Mesothelial cell of epicardium (in vitro differentiated cells): ENCODE data around the gene ZBTB32. TPM values are rescaled to one million over a fixed set of nuclear protein-coding genes. Genes with fewer than 3 reads are reported as not detected.
A peak's percentile ranks its signal among the peaks of the same experiment; 100 is the strongest.
"Not testable (repeated sequence)": the region's sequence is repeated elsewhere in the genome, so short reads cannot be mapped to it uniquely, and the experiment has no call there.

Experiments used
- DNase-seq, 2 experiments: peaks; one replicate each; pipeline ENCODE4 v3.0.0; 2021; ENCODE audit warnings: low spot score in 2 of 2; ENCODE audit not compliant: unreplicated experiment in 2 of 2
- H3K27ac Mint-ChIP-seq: 2 replicates; pipeline ENCODE4 v1.8.0; 2021; ENCODE audit warnings: mixed read lengths
- H3K27me3 Mint-ChIP-seq: 2 replicates; pipeline ENCODE4 v1.8.0; 2021; ENCODE audit warnings: low read depth, mixed read lengths
- H3K36me3 Mint-ChIP-seq: 2 replicates; pipeline ENCODE4 v1.8.0; 2021; ENCODE audit warnings: mixed read lengths
- H3K4me1 Mint-ChIP-seq: 2 replicates; pipeline ENCODE4 v1.8.0; 2021; ENCODE audit warnings: mixed read lengths
- H3K4me3 Mint-ChIP-seq: 2 replicates; pipeline ENCODE4 v1.8.0; 2021; ENCODE audit warnings: mild to moderate bottlenecking, moderate library complexity, mixed read lengths
- H3K9me3 Mint-ChIP-seq: 2 replicates; pipeline ENCODE4 v1.8.0; 2021; ENCODE audit warnings: mixed read lengths
- CTCF ChIP-seq: fragments of 200-600 bp; sonication (generic); IDR thresholded peaks from one replicate; pipeline ENCODE4 v1.5.0; 2021; ENCODE audit warnings: antibody characterized with exemption; ENCODE audit not compliant: unreplicated experiment
- total RNA-seq: library from RNA; stranded (reverse); gene quantifications from 3 replicates; pipeline ENCODE4 v1.2.1, GENCODE V29; 2021

Gene ZBTB32
- total RNA-seq, result not detected in 3 replicates

- Mint-ChIP-seq H3K9me3 (no peaks in the 10 kb centered on the region), H3K4me3 (no peak within 1 kb of the TSS), H3K27me3 (peaks cover 13% of the 10 kb centered on the region), H3K4me1 (peaks cover 5% of the 10 kb centered on the region), H3K36me3 (no peaks in the 10 kb centered on the region), H3K27ac (no peak within 1 kb of the TSS)
- DNase-seq, result peak in 1 of 2 experiments; percentile 56
- TF ChIP-seq CTCF, result no peak
Observed at GRCh38 chr19:35704218-35704617, at the start of gene ZBTB32. ZBTB32 (plus strand) TSS chr19:35704558; CDS start chr19:35714627, 10,069 bp downstream.

GRCh38 chr19:35654828-35655227 lies 49.5 kb upstream of the ZBTB32 start:
- not testable (repeated sequence) for H3K4me1 Mint-ChIP-seq, DNase-seq, H3K27me3 Mint-ChIP-seq, H3K9me3 Mint-ChIP-seq, H3K4me3 Mint-ChIP-seq, H3K27ac Mint-ChIP-seq
- peaks cover 33% of the 10 kb centered on the region for H3K36me3 Mint-ChIP-seq

GRCh38 chr19:35655600-35655999 lies 48.8 kb upstream of the ZBTB32 start:
- DNase-seq, result no peak
- Mint-ChIP-seq H3K27me3 (no peaks in the 10 kb centered on the region), H3K27ac (no peak overlapping the region), H3K4me1 (no peaks in the 10 kb centered on the region), H3K36me3 (peaks cover 35% of the 10 kb centered on the region), H3K9me3 (no peaks in the 10 kb centered on the region), H3K4me3 (no peak overlapping the region)
- TF ChIP-seq CTCF, result no peak

GRCh38 chr19:35656700-35657099 lies 47.7 kb upstream of the ZBTB32 start:
- H3K27ac Mint-ChIP-seq, result no peak overlapping the region
- H3K9me3 Mint-ChIP-seq, result no peaks in the 10 kb centered on the region
- H3K4me1 Mint-ChIP-seq, result no peaks in the 10 kb centered on the region
- no peak for DNase-seq
- H3K27me3 Mint-ChIP-seq, result no peaks in the 10 kb centered on the region
- peaks cover 36% of the 10 kb centered on the region for H3K36me3 Mint-ChIP-seq
- TF ChIP-seq CTCF, result no peak
- H3K4me3 Mint-ChIP-seq, result no peak overlapping the region

GRCh38 chr19:35657904-35658700 lies 46.3 kb upstream of the ZBTB32 start:
- Mint-ChIP-seq H3K27me3 (no peaks in the 10 kb centered on the region), H3K9me3 (peaks cover 3% of the 10 kb centered on the region), H3K4me3 (no peak overlapping the region), H3K27ac (no peak overlapping the region), H3K36me3 (peaks cover 42% of the 10 kb centered on the region), H3K4me1 (no peaks in the 10 kb centered on the region)
- DNase-seq, result no peak
- peak; percentile 21 for TF ChIP-seq CTCF

GRCh38 chr19:35661995-35662340 lies 42.4 kb upstream of the ZBTB32 start:
- TF ChIP-seq CTCF, result no peak
- Mint-ChIP-seq H3K4me3 (no peak overlapping the region), H3K4me1 (peaks cover 6% of the 10 kb centered on the region), H3K36me3 (peaks cover 36% of the 10 kb centered on the region), H3K9me3 (peaks cover 3% of the 10 kb centered on the region), H3K27me3 (no peaks in the 10 kb centered on the region), H3K27ac (no peak overlapping the region)
- no peak for DNase-seq
